Measurements from ENCODE around the gene TNFRSF6B.

The TNFRSF6B gene

DNA sequence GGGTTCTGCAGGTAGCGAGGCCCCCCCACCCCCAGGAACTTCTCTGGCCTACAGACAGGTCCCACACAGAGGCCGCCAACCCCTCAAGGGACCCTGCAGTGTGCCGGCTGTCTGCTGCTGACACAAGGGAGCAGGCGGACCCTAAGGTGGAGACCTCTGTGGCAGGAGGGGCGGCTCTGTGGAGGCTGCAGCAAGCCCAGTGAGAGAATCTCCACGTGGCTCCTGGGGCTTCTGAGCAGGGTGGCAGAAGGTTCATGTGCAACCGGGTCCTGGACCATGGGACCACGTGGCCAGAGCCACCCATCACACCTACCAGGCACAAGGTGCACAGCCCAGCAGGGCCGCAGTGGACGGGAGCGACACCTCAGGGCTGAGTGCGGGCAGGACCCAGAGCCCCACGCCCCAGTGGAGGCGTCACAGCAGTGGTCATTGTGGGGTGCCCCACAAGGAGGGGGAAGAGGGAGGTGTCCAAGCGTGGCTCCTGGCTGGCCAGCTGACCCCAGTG is 7.1 kb downstream of the TNFRSF6B start:
- TF ChIP-seq, protein P1, sequence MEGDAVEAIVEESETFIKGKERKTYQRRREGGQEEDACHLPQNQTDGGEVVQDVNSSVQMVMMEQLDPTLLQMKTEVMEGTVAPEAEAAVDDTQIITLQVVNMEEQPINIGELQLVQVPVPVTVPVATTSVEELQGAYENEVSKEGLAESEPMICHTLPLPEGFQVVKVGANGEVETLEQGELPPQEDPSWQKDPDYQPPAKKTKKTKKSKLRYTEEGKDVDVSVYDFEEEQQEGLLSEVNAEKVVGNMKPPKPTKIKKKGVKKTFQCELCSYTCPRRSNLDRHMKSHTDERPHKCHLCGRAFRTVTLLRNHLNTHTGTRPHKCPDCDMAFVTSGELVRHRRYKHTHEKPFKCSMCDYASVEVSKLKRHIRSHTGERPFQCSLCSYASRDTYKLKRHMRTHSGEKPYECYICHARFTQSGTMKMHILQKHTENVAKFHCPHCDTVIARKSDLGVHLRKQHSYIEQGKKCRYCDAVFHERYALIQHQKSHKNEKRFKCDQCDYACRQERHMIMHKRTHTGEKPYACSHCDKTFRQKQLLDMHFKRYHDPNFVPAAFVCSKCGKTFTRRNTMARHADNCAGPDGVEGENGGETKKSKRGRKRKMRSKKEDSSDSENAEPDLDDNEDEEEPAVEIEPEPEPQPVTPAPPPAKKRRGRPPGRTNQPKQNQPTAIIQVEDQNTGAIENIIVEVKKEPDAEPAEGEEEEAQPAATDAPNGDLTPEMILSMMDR (IDR thresholded peaks at IDR 0.05): no peak

DNA sequence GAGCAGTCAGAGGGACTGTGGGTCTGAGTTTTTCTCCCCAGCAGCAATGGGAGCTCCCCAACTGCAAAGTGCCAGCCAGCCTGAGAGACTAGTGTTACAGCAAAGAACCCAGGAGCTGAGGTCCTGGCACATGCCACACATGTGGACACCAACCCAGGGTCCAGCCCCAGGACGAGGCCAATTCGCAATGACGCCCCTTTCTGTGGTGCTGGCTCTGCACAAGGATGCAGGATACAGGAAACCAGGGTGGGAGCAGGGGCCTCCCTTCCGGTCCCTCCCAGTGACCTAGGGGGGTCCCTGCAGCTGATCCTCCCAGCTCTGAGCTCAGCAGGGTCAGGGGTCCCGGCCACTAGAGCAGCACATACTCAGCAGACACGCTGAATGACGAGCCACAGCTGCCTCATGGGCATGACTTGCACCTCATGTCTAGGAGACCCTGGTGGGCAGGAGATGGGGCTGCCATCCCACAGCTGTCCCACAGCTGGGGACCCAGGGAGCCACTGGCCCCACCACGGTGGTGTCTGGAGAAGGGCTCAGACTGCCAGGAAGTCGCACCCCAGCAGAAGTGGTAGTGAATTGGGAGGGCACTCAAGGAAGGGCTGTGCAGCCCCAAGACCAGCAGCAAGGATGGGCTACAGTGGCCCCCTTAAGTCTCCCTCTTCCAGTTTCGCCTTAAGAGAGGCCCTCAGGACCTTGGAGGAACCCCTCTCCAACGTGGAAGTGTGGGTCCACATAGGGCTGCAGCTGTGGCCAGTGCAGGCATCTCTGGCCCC is 7.7 kb downstream of the TNFRSF6B start:
- TF ChIP-seq, protein P1 (IDR thresholded peaks at IDR 0.05): no peak

DNA sequence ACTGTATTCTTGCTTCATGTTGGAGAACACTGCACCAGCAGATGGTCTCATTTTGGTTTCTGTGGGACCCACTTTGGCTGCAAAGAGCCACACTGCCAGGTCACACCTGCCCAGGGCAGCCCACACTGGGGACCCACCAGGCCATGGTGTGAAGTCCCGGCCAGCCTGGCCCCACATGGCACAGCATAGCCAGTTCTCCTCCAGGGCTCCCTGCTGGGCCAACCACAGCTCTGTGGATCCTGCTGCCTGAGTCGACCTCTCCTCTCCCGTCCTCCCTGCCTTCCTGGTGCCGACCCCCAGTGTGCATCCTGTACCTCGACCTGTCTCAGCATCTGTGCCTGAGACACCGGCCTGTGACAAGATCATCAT is 8.3 kb downstream of the TNFRSF6B start:
- TF ChIP-seq, protein P1 (IDR thresholded peaks at IDR 0.05): no peak

GRCh38 chr20:63705232-63706026 is 9.0 kb downstream of the TNFRSF6B start:
- TF ChIP-seq, protein P1 (IDR thresholded peaks at IDR 0.05): no peak

DNA sequence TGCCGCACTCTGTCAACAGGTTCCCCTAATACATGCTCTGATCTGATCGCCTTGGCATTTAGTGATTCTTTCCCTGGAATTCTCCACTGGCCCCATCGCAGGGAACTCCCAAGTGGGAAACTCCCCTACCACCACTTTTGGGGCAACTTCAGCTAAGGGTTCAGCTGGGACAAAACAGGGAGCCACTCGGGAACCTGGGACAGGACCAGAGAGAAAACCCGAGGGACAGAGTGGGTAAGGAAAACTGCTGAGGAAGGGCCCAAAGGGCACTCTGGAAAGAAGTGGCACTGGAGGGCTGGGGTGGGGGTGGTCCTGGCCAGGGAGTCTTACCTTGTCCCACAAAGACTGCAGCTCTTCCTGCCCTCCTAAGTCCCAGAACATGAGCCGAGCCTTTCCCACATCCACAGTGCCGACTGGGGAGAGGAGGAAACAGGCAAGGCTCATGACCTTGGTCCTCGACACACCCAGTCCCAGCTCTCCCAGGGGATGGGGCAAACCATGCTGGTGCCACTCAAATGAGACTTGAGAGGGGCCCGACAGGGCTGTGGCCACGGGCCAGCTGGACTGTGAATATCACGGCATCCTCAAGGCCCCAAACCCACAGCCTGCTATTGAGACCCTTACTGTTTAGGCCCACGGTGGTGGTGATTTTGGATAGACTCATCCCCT is 9.7 kb downstream of the TNFRSF6B start:
- TF ChIP-seq, protein P1 (IDR thresholded peaks at IDR 0.05): no peak

GRCh38 chr20:63706852-63707557 is 10.6 kb downstream of the TNFRSF6B start:
- TF ChIP-seq, protein P1 (IDR thresholded peaks at IDR 0.05): peak; percentile 66

Measured in LNCAP (cell line).